ENCODE results near the gene MAGI2.

MAGI2 gene

DNA sequence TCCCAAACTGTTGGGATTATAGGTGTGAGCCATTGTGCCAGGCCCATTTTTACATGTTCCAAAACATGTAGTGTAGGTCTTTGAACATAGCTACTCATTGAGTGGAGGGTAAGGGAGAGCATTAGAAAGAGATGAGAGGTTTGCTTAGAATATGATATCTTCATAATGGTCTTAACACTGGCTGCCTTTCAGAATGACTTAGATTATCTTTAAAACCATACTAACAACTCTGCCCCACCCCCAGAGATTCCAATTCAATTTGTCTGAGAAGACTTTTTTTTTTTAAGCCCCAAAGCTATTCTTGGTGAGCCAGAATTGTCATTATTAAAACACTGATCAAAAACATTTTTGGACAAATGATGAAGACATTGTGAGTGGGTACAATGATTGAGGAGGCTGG, 1486.0 kb downstream of the MAGI2 start:
- Histone ChIP-seq H4K20me1 (ENCODE audit: control insufficient read depth, insufficient read depth, low read depth, low read length) (no peaks in the 10 kb centered on the region), H3K79me2 (ENCODE audit: control insufficient read depth, low read length) (no peaks in the 10 kb centered on the region), H3K4me3 (ENCODE audit: low read length) (no peak overlapping the region), H3K9me3 (ENCODE audit: control insufficient read depth, insufficient read depth, low read length) (no peaks in the 10 kb centered on the region), H3K27ac (ENCODE audit: low read depth, low read length) (no peak overlapping the region), H3K4me2 (ENCODE audit: low read length) (no peak overlapping the region), H3K9me2 (replicated peaks; ENCODE audit: control insufficient read depth, low read length) (no peaks in the 10 kb centered on the region), H3K36me3 (ENCODE audit: control insufficient read depth, low read length) (no peaks in the 10 kb centered on the region), H3K4me1 (ENCODE audit: control insufficient read depth, low read length) (no peaks in the 10 kb centered on the region), H3K27me3 (ENCODE audit: control insufficient read depth, low read length) (no peaks in the 10 kb centered on the region), H3F3A (ENCODE audit: control insufficient read depth, insufficient read depth) (no peaks in the 10 kb centered on the region)
- TF ChIP-seq EZH2phosphoT487 (IDR thresholded peaks at IDR 0.05; ENCODE audit: borderline replicate concordance, low read length), result no peak
- TF ChIP-seq, protein P1, sequence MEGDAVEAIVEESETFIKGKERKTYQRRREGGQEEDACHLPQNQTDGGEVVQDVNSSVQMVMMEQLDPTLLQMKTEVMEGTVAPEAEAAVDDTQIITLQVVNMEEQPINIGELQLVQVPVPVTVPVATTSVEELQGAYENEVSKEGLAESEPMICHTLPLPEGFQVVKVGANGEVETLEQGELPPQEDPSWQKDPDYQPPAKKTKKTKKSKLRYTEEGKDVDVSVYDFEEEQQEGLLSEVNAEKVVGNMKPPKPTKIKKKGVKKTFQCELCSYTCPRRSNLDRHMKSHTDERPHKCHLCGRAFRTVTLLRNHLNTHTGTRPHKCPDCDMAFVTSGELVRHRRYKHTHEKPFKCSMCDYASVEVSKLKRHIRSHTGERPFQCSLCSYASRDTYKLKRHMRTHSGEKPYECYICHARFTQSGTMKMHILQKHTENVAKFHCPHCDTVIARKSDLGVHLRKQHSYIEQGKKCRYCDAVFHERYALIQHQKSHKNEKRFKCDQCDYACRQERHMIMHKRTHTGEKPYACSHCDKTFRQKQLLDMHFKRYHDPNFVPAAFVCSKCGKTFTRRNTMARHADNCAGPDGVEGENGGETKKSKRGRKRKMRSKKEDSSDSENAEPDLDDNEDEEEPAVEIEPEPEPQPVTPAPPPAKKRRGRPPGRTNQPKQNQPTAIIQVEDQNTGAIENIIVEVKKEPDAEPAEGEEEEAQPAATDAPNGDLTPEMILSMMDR (IDR thresholded peaks at IDR 0.05; ENCODE audit: low read depth, low read length, poor library complexity, severe bottlenecking), result no peak
